ENCODE results near the gene C17orf100. TPM values are rescaled to one million over a fixed set of nuclear protein-coding genes. Genes with fewer than 3 reads are reported as not detected.
"Not testable (repeated sequence)": the region's sequence is repeated elsewhere in the genome, so short reads cannot be mapped to it uniquely, and the experiment has no call there.

Gene C17orf100
- total and polyA plus RNA-seq, 7 donors = 0.34 to 1.4 (median 0.67) TPM

DNA sequence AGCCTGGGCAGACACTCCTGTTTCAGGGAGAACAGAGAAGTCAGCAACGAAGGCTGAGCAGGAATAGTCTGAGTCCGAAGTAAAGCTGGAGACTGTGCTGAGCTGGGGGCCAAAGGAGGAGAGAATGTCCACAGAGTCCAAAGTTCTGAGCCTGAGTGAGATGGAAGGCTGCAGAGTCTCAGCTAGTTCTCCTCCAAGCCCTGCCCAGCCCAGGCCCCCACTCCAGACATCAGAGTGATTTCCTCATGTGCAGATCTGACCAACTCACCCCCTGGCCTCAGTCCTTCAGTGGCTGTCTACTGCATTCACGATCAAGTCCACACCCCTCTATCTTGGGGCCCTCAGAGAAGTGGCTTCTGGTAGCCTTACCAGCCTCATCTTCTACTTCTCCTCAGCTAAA, 40.0 kb downstream of the C17orf100 start:
- intact Hi-C loops (cut with DNase I) = no loop called here
- H3K27ac ChIP-seq = no peak overlapping the region
- no peaks in the 10 kb centered on the region for H3K36me3 ChIP-seq (ENCODE audit: insufficient read depth in 1 of 2, low read depth in 1 of 2)
- ATAC-seq (no peak), DNase-seq (no peak)
- TF ChIP-seq, protein P1, sequence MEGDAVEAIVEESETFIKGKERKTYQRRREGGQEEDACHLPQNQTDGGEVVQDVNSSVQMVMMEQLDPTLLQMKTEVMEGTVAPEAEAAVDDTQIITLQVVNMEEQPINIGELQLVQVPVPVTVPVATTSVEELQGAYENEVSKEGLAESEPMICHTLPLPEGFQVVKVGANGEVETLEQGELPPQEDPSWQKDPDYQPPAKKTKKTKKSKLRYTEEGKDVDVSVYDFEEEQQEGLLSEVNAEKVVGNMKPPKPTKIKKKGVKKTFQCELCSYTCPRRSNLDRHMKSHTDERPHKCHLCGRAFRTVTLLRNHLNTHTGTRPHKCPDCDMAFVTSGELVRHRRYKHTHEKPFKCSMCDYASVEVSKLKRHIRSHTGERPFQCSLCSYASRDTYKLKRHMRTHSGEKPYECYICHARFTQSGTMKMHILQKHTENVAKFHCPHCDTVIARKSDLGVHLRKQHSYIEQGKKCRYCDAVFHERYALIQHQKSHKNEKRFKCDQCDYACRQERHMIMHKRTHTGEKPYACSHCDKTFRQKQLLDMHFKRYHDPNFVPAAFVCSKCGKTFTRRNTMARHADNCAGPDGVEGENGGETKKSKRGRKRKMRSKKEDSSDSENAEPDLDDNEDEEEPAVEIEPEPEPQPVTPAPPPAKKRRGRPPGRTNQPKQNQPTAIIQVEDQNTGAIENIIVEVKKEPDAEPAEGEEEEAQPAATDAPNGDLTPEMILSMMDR (IDR thresholded peaks at IDR 0.05) = no peak
- 75 to 88% (median 81%) methylated on average over 3 of the region's 3 CpGs for WGBS, 3 donors
- H3K4me1 ChIP-seq = no peaks in the 10 kb centered on the region
- no peak overlapping the region for H3K4me3 ChIP-seq
- peaks cover 0 to 8% (median 8%) of the 10 kb centered on the region in 3 donors for H3K27me3 ChIP-seq (ENCODE audit: insufficient read depth in 3 of 3, low read length in 2 of 3)
- no peaks in the 10 kb centered on the region for H3K9me3 ChIP-seq

GRCh38 chr17:6691958-6692357, 40.4 kb downstream of the C17orf100 start:
- DNase-seq; H3K4me3 ChIP-seq; H3K27me3 ChIP-seq (ENCODE audit: insufficient read depth in 3 of 3, low read length in 2 of 3); H3K27ac ChIP-seq; H3K4me1 ChIP-seq; intact Hi-C loops (cut with DNase I); H3K36me3 ChIP-seq (ENCODE audit: insufficient read depth in 1 of 2, low read depth in 1 of 2); H3K9me3 ChIP-seq; ATAC-seq: not testable (repeated sequence)
- WGBS, 3 donors = 62 to 74% (median 73%) methylated on average over 6 of the region's 6 CpGs

DNA sequence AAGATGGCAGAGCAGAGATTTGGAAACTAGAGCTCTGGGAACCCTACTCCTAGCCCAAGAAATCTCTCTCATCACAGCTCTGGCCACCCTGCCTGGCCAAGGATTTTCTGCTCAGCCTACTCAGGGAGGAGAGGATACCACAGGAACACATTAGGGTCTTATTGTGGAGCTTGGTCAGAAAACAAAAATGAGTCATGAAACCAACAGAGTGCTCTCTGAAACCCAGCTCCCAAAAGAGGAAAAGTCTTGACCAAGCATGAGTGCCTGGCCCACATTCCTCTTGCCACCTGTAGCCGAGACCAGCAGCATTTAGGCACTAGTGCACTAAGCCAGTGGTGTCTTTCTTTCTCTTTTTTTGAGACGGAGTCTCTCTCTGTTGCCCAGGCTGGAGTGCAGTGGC, 43.5 kb downstream of the C17orf100 start:
- TF ChIP-seq, protein P1 (IDR thresholded peaks at IDR 0.05) = no peak
- intact Hi-C loops (cut with DNase I) = no loop called here
- no peaks in the 10 kb centered on the region for H3K4me1 ChIP-seq
- WGBS, 3 donors = 73 to 75% (median 73%) methylated on average over 2 of the region's 2 CpGs
- H3K36me3 ChIP-seq (ENCODE audit: insufficient read depth in 1 of 2, low read depth in 1 of 2) = no peaks in the 10 kb centered on the region
- no peak overlapping the region for H3K27ac ChIP-seq
- peaks cover 0 to 8% (median 0%) of the 10 kb centered on the region in 3 donors for H3K27me3 ChIP-seq (ENCODE audit: insufficient read depth in 3 of 3, low read length in 2 of 3)
- ATAC-seq (no peak), DNase-seq (no peak)
- H3K9me3 ChIP-seq = no peaks in the 10 kb centered on the region
- H3K4me3 ChIP-seq = no peak overlapping the region

- Histone ChIP-seq H3K27me3 (ENCODE audit: insufficient read depth in 3 of 3, low read length in 2 of 3) (peaks cover 0 to 7% (median 0%) of the 10 kb centered on the region in 3 donors), H3K9me3 (no peaks in the 10 kb centered on the region), H3K4me3 (no peak overlapping the region), H3K36me3 (ENCODE audit: insufficient read depth in 1 of 2, low read depth in 1 of 2) (no peaks in the 10 kb centered on the region), H3K4me1 (no peaks in the 10 kb centered on the region), H3K27ac (no peak overlapping the region)
- intact Hi-C loops (cut with DNase I) = no loop called here
- TF ChIP-seq, protein P1 (IDR thresholded peaks at IDR 0.05) = no peak
- DNase-seq (no peak), ATAC-seq (no peak)
- WGBS, 3 donors = 64 to 80% (median 72%) methylated on average over 13 of the region's 13 CpGs
Observed at GRCh38 chr17:6695565-6695964, 44.0 kb downstream of the C17orf100 start.

GRCh38 chr17:6696906-6697305, 45.3 kb downstream of the C17orf100 start:
- Histone ChIP-seq H3K27me3 (ENCODE audit: insufficient read depth in 3 of 3, low read length in 2 of 3) (peaks cover 0 to 2% (median 0%) of the 10 kb centered on the region in 3 donors), H3K4me3 (no peak overlapping the region), H3K27ac (no peak overlapping the region), H3K9me3 (no peaks in the 10 kb centered on the region), H3K36me3 (ENCODE audit: insufficient read depth in 1 of 2, low read depth in 1 of 2) (no peaks in the 10 kb centered on the region), H3K4me1 (no peaks in the 10 kb centered on the region)
- TF ChIP-seq, protein P1 (IDR thresholded peaks at IDR 0.05) = no peak
- DNase-seq = no peak
- 59 to 65% (median 62%) methylated on average over 5 of the region's 5 CpGs for WGBS, 3 donors
- no peak for ATAC-seq
- intact Hi-C loops (cut with DNase I) = no loop called here
